22Rv1 (cell line): ENCODE measurements around the gene RAD51D.
"Not testable (repeated sequence)": the region's sequence is repeated elsewhere in the genome, so short reads cannot be mapped to it uniquely, and the experiment has no call there.

ENCODE experiments used
- H3K27ac ChIP-seq: fragments of 450-650 bp; 2 replicates; pipeline ENCODE4 v1.5.1; 2017
- ZFX ChIP-seq: fragments of 450-650 bp; IDR thresholded peaks from 2 replicates; pipeline ENCODE4 v1.6.1; 2017; ENCODE audit warnings: antibody characterized with exemption, borderline replicate concordance
- TF ChIP-seq, protein P1 (sequence below): fragments of 450-650 bp; IDR thresholded peaks from 2 replicates; pipeline ENCODE4 v1.5.1; 2017; ENCODE audit warnings: mild to moderate bottlenecking

The RAD51D gene

DNA sequence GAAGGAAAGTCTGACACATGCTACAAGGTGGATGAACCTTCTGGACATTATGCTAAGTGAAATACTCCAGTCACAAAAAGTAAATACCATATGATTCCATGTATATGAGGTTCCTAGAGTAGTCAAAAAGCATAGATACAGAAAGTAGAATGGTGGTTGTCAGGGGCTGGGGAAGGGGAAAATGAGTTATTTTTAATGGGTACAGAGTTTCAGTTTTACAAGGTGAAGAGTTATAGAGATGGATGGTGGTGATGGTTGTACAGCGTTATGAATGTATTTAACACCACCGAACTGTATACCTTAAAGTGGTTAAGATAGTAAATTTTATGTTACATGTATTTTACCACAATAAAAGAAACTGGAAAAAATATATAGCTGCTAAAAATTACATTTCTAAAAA is 17.9 kb downstream of the RAD51D start:
- H3K27ac ChIP-seq: no peak overlapping the region

DNA sequence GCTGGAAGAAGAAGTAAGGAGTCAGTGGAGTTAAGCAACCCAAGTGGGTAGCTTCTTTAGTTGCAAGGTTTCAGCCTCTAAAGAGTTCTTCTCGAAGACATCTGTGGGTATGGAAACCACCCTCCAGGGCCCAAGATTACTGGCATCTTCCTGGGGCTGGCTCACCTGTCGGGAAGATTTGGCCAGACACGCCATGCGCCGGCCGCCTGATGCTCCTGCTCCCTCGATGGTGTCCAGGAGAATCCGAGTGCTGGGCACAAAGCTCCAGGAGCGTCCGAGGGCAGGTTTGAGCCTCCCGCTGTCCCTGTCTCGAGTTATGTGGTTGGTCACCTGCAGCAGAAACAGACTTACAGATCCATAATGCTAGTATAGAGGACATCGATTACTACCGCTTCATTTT is 18.6 kb downstream of the RAD51D start:
- no peak overlapping the region for H3K27ac ChIP-seq
- TF ChIP-seq, protein P1, sequence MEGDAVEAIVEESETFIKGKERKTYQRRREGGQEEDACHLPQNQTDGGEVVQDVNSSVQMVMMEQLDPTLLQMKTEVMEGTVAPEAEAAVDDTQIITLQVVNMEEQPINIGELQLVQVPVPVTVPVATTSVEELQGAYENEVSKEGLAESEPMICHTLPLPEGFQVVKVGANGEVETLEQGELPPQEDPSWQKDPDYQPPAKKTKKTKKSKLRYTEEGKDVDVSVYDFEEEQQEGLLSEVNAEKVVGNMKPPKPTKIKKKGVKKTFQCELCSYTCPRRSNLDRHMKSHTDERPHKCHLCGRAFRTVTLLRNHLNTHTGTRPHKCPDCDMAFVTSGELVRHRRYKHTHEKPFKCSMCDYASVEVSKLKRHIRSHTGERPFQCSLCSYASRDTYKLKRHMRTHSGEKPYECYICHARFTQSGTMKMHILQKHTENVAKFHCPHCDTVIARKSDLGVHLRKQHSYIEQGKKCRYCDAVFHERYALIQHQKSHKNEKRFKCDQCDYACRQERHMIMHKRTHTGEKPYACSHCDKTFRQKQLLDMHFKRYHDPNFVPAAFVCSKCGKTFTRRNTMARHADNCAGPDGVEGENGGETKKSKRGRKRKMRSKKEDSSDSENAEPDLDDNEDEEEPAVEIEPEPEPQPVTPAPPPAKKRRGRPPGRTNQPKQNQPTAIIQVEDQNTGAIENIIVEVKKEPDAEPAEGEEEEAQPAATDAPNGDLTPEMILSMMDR: no peak
- TF ChIP-seq ZFX: no peak

More for the DNA sequence above, 17.9 kb downstream of the RAD51D start:
- TF ChIP-seq, protein P1: no peak
- TF ChIP-seq ZFX: no peak

DNA sequence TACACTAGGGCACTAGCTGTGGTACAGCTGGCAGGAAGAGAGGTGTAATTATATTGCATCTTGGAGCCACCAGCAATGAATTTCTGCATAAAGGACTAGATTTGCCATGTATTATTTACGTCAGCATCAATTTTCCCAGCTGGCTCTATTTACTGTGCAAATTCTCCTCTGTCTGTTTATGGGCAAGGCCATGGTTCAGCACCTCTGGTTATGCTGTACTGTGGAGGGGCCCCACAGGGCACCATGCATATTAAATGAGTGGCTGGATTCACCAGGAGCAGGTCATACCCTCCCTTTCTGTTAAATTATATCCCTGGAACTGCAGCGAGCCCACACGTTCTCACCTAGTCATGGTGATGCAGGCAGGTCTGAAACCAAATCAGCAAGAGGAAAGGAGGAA is 19.8 kb downstream of the RAD51D start:
- H3K27ac ChIP-seq: no peak overlapping the region
- no peak for TF ChIP-seq ZFX
- TF ChIP-seq, protein P1: no peak

DNA sequence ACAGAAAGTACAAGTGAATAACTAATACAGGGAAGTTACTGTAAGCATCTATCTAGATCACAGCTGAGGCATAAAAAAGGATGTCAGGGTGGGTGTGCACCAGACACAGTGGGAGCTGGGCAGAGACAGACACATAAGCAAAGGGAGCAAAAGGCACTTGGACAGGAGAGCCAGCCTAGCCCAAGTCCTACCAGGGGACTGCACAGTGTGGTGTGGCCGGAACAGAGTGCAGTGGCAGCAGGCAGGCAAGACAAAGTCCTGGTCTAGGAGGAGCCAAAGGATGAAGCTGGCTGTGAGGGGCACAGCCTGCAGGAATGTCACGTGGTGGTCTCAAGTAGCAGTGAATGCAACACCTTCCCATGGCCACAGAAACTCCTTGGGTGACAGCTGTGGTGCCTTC is 21.9 kb downstream of the RAD51D start:
- H3K27ac ChIP-seq: no peak overlapping the region
- TF ChIP-seq, protein P1: no peak
- no peak for TF ChIP-seq ZFX

DNA sequence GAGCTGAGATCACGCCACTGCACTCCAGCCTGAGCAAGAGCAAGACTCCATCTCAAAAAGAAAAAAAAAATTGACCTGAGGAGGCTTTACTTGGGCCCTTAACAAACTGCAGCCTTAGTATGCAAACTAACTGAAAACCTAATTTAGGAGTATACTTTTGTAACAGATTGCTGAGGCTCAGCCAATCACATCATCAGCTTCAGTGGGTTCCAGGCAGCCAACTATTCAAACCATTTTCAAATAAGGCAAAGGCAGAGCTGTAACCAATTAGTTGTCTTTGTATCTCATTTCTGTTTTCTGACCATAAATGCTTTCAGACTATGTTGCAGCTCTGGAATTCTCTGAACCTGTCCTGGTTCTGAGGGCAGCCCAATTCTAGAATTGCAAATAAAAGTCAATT is 23.9 kb downstream of the RAD51D start:
- TF ChIP-seq, protein P1: no peak
- TF ChIP-seq ZFX: no peak
- no peak overlapping the region for H3K27ac ChIP-seq

DNA sequence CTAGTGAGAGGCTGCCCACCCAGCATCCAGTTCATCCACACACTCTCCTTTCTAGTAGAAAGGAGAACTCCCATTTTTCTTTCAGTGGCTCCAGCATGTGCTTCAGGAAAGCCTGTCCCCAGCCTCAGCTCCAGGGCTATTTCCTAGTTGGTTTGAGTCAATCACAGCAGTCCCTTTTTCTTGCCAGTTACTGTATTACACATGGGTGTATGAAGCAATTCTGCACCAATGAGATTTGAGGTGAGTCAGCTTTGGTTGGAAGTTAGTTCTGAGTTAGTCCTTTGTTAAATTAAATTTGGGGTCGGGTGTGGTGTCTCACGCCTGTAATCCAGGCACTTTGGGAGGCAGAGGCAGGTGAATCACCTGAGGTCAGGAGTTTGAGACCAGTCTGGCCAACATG is 24.8 kb downstream of the RAD51D start:
- no peak overlapping the region for H3K27ac ChIP-seq
- no peak for TF ChIP-seq ZFX

DNA sequence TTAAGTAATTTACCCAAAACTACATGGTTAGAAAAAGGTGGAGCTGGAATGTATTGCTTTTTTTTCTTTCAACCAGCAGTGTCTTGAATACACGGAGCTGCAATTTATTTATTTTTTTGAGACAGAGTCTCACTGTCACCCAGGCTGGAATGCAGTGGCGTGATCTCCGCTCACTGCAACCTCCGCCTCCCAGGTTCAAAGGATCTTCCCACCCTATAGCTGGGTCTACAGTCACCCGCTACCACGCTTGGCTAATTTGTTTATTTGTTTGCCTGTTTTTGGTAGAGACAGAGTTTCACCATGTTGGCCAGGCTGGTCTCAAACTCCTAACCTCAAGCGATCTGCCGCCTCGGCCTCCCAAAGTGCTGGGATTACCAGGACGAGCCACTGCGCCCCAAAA is 29.0 kb downstream of the RAD51D start:
- H3K27ac ChIP-seq: not testable (repeated sequence)

DNA sequence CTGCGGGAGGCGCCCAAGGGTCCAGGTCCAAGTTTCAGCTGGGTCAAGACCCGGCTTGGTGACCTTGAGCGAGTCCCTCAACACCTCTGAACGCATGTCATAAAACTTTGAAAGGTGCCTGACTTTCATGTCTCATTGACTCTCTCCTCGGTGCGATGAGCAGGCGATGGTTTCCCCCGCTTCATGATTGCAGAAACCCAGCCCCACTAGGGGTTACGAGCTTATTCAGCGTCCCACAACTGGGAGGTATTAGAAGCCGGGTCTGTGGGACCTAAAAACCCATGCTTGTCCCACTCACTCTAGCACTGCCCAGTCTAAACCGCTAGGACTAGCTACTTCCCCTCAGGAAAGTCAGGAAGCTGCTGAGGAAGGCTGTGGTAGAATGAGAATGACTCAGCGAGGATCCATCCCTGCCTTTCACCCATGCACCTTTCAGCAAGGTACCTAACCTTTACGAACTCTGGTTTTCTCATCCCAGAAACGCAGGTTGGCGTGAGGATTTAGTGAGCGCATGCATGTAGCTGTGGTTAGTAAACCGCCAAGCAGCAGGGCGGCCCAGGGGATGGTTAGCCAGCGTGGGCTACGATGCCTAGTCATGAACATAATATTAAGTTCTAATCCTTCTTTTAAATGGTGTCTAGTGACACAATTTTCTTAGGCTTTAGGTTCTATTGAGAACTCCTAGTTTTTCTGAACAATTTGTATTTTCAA is 29.9 kb downstream of the RAD51D start:
- H3K27ac ChIP-seq: peak overlapping the region; percentile 86; the same call in 1 of the 2 replicates

More for the DNA sequence above, 29.9 kb downstream of the RAD51D start:
- TF ChIP-seq, protein P1: peak; percentile 73
- TF ChIP-seq ZFX: no peak
